Hepatocyte (in vitro differentiated cells): Measurements from ENCODE around the gene PKP1. TPM values are rescaled to one million over a fixed set of nuclear protein-coding genes. Genes with fewer than 3 reads are reported as not detected.

ENCODE experiments used
- DNase-seq: peaks from one replicate; pipeline ENCODE4 v3.0.0-alpha.2; 2016; ENCODE audit warnings: low spot score
- H2AFZ ChIP-seq: fragments of 200-600 bp; sonication (generic); 2 replicates; pipeline ENCODE4 v1.6.0; 2016; ENCODE audit warnings: antibody characterized with exemption, mild to moderate bottlenecking
- H3K27ac ChIP-seq: fragments of 200-600 bp; sonication (generic); 2 replicates; pipeline ENCODE4 v1.5.1; 2016; ENCODE audit warnings: mild to moderate bottlenecking
- H3K27me3 ChIP-seq: fragments of 200-600 bp; sonication (generic); 2 replicates; pipeline ENCODE4 v1.6.1; 2016
- H3K36me3 ChIP-seq: fragments of 200-600 bp; sonication (generic); replicated peaks from 2 replicates; pipeline ENCODE4 v1.5.1; 2016; ENCODE audit warnings: low read depth; ENCODE audit not compliant: insufficient read depth
- H3K4me1 ChIP-seq: fragments of 200-600 bp; sonication (generic); 2 replicates; pipeline ENCODE4 v1.5.1; 2016; ENCODE audit warnings: mild to moderate bottlenecking, moderate library complexity; ENCODE audit not compliant: insufficient read depth
- H3K4me2 ChIP-seq: fragments of 200-600 bp; sonication (generic); 2 replicates; pipeline ENCODE4 v1.6.0; 2016
- H3K4me3 ChIP-seq: fragments of 200-600 bp; sonication (generic); 2 replicates; pipeline ENCODE4 v1.5.1; 2016; ENCODE audit warnings: mild to moderate bottlenecking
- H3K79me2 ChIP-seq: fragments of 200-600 bp; sonication (generic); 2 replicates; pipeline ENCODE4 v1.6.0; 2017; ENCODE audit warnings: mild to moderate bottlenecking
- H3K9me2 ChIP-seq: fragments of 200-600 bp; sonication (generic); replicated peaks from 2 replicates; pipeline ENCODE4 v1.6.0; 2017; ENCODE audit warnings: mild to moderate bottlenecking; ENCODE audit not compliant: insufficient read depth
- H3K9me3 ChIP-seq: fragments of 200-600 bp; sonication (generic); 2 replicates; pipeline ENCODE4 v1.5.1; 2016; ENCODE audit warnings: low read depth, mild to moderate bottlenecking
- H4K20me1 ChIP-seq: fragments of 200-600 bp; sonication (generic); 2 replicates; pipeline ENCODE4 v1.6.0; 2016; ENCODE audit warnings: mild to moderate bottlenecking; ENCODE audit not compliant: insufficient read depth, poor library complexity, severe bottlenecking
- EZH2 ChIP-seq: fragments of 200-600 bp; sonication (generic); IDR thresholded peaks from 2 replicates; pipeline ENCODE4 v1.6.1; 2016; ENCODE audit warnings: antibody characterized with exemption, mild to moderate bottlenecking, borderline replicate concordance
- EZH2phosphoT487 ChIP-seq: fragments of 200-600 bp; sonication (generic); IDR thresholded peaks from one replicate; pipeline ENCODE4 v1.6.1; 2018; ENCODE audit warnings: antibody characterized with exemption, mild to moderate bottlenecking, low read depth, moderate library complexity; ENCODE audit not compliant: unreplicated experiment, severe bottlenecking
- WGBS: methylation state at CpG from one replicate; pipeline ENCODE4 v1.1.6; 2016; ENCODE audit warnings: low lambda C conversion rate; ENCODE audit errors: missing lambda C conversion rate; 5-methylcytosine and 5-hydroxymethylcytosine counted together
- polyA plus RNA-seq: library from polyadenylated mRNA; unstranded; fragments of >200 nt; fragmentation: Nextera tagmentation; extraction: Ambion mirVana; gene quantifications from 2 replicates; pipeline ENCODE4 v1.2.1, GENCODE V29; 2016
- total RNA-seq: library from RNA; depleted of rRNA; stranded (reverse); fragments of >200 nt; gene quantifications from 2 replicates; pipeline ENCODE4 v1.2.3, GENCODE V29; 2014
- TF ChIP-seq, protein P1 (sequence below): fragments of 200-600 bp; sonication (generic); IDR thresholded peaks from 2 replicates; pipeline ENCODE4 v1.5.1; 2016; ENCODE audit warnings: antibody characterized with exemption, mild to moderate bottlenecking; ENCODE audit not compliant: poor library complexity

The PKP1 gene
- total and polyA plus RNA-seq, 2 experiments from 2014 or later: 0.04 to 0.33 TPM

DNA sequence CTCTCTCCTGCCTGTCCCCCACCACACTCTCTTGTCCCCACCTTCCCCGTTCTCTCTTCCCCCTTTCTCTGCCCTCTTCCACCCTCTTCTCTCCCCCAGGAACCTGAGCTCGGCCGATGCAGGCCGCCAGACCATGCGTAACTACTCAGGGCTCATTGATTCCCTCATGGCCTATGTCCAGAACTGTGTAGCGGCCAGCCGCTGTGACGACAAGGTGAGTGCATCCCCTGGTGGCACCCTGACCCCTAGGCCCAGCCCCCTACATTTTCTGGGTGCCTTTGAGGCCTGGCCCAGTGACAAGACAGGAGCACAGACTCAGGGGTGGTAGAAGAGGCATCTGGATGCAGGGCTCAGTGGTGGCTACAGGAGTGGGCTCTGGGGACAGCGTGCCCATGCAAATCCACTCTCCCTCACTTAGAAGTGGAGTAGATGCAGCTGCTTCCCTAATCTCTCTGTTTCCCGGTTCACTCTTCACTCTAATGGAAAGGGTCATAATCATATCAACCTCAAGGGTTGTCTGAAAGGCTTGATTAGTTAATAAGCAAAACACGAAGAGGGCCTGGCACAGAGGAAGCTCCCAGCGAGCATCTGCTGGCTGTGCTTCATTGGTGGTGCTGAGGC lies 37.0 kb downstream of the PKP1 start:
- Histone ChIP-seq H3K36me3 (no peaks in the 10 kb centered on the region), H3K9me2 (no peaks in the 10 kb centered on the region), H3K4me3 (no peak overlapping the region), H3K27ac (no peak overlapping the region), H4K20me1 (no peaks in the 10 kb centered on the region), H2AFZ (no peak overlapping the region), H3K4me1 (no peaks in the 10 kb centered on the region), H3K4me2 (no peak overlapping the region), H3K9me3 (no peaks in the 10 kb centered on the region), H3K27me3 (no peaks in the 10 kb centered on the region), H3K79me2 (no peaks in the 10 kb centered on the region)
- 88% methylated on average over 12 of the region's 12 CpGs for WGBS
- TF ChIP-seq EZH2 (no peak), EZH2phosphoT487 (no peak)
- TF ChIP-seq, protein P1, sequence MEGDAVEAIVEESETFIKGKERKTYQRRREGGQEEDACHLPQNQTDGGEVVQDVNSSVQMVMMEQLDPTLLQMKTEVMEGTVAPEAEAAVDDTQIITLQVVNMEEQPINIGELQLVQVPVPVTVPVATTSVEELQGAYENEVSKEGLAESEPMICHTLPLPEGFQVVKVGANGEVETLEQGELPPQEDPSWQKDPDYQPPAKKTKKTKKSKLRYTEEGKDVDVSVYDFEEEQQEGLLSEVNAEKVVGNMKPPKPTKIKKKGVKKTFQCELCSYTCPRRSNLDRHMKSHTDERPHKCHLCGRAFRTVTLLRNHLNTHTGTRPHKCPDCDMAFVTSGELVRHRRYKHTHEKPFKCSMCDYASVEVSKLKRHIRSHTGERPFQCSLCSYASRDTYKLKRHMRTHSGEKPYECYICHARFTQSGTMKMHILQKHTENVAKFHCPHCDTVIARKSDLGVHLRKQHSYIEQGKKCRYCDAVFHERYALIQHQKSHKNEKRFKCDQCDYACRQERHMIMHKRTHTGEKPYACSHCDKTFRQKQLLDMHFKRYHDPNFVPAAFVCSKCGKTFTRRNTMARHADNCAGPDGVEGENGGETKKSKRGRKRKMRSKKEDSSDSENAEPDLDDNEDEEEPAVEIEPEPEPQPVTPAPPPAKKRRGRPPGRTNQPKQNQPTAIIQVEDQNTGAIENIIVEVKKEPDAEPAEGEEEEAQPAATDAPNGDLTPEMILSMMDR: no peak
- no peak for DNase-seq

- Histone ChIP-seq H3K4me2 (no peak overlapping the region), H4K20me1 (no peaks in the 10 kb centered on the region), H3K9me3 (no peaks in the 10 kb centered on the region), H3K36me3 (no peaks in the 10 kb centered on the region), H3K4me3 (no peak overlapping the region), H3K9me2 (no peaks in the 10 kb centered on the region), H2AFZ (no peak overlapping the region), H3K79me2 (no peaks in the 10 kb centered on the region), H3K27me3 (no peaks in the 10 kb centered on the region), H3K27ac (no peak overlapping the region), H3K4me1 (no peaks in the 10 kb centered on the region)
- DNase-seq: no peak
- WGBS: 88% methylated on average over 15 of the region's 15 CpGs
- no peak for TF ChIP-seq EZH2phosphoT487
- TF ChIP-seq EZH2: no peak
- TF ChIP-seq, protein P1: no peak
Measured at GRCh38 chr1:201321826-201322390, 38.6 kb downstream of the PKP1 start.

DNA sequence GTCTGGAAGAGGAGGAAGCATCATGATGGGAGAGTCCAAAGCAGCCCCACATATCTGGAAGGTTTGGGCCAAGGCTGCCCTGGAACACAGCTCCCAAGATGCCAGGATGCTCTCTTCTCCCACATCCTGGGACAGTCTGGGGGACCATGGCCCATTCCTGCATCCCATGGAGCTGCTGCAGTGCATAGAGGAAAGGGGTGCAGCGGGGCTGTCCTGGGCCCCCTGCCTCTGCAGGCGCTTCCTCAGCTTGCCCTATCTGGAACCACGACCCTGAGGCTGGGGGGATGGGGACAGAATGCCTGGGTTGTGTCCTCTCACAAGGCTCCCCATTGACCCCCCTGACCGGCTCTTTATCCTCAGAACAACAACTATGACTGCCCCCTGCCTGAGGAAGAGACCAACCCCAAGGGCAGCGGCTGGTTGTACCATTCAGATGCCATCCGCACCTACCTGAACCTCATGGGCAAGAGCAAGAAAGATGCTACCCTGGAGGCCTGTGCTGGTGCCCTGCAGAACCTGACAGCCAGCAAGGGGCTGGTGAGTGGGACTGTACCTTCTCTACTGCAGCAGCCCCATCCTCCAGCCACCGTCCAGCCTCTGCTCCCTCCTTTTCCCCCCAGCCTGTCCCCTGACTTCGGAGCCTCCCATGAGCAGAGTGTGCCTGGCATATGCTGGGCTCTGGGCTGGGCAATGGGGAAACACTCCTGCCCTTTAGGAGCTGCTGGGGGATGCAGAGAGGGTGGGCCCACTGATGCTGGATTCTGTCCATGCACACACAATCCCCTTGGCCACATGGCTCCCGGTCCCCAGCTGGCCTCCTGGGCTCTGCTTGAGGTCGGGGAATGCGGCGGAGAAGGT lies 39.6 kb downstream of the PKP1 start:
- no peak overlapping the region for H3K4me2 ChIP-seq
- no peaks in the 10 kb centered on the region for H4K20me1 ChIP-seq
- H3K4me3 ChIP-seq: no peak overlapping the region
- no peak overlapping the region for H3K27ac ChIP-seq
- TF ChIP-seq EZH2: no peak
- 91% methylated on average over 12 of the region's 12 CpGs for WGBS
- no peaks in the 10 kb centered on the region for H3K9me2 ChIP-seq
- no peaks in the 10 kb centered on the region for H3K4me1 ChIP-seq
- H3K9me3 ChIP-seq: no peaks in the 10 kb centered on the region
- no peaks in the 10 kb centered on the region for H3K79me2 ChIP-seq
- no peak overlapping the region for H2AFZ ChIP-seq
- no peaks in the 10 kb centered on the region for H3K27me3 ChIP-seq
- DNase-seq: no peak
- no peaks in the 10 kb centered on the region for H3K36me3 ChIP-seq

GRCh38 chr1:201324306-201324705 lies 41.0 kb downstream of the PKP1 start:
- H3K4me1 ChIP-seq: peaks cover 2% of the 10 kb centered on the region
- TF ChIP-seq EZH2: no peak
- TF ChIP-seq EZH2phosphoT487: no peak
- TF ChIP-seq, protein P1: no peak
- no peaks in the 10 kb centered on the region for H4K20me1 ChIP-seq
- no peaks in the 10 kb centered on the region for H3K79me2 ChIP-seq
- H3K36me3 ChIP-seq: no peaks in the 10 kb centered on the region
- 97% methylated on average over 4 of the region's 4 CpGs for WGBS
- no peak for DNase-seq
- H3K27ac ChIP-seq: no peak overlapping the region
- no peak overlapping the region for H2AFZ ChIP-seq
- no peak overlapping the region for H3K4me3 ChIP-seq
- no peaks in the 10 kb centered on the region for H3K27me3 ChIP-seq
- no peak overlapping the region for H3K4me2 ChIP-seq
- H3K9me2 ChIP-seq: no peaks in the 10 kb centered on the region
- no peaks in the 10 kb centered on the region for H3K9me3 ChIP-seq
